ENCODE results near the gene AURKA. TPM values are rescaled to one million over a fixed set of nuclear protein-coding genes. Genes with fewer than 3 reads are reported as not detected.
A peak's percentile ranks its signal among the peaks of the same experiment; 100 is the strongest.
"Not testable (repeated sequence)": the region's sequence is repeated elsewhere in the genome, so short reads cannot be mapped to it uniquely, and the experiment has no call there.

AURKA gene
- total RNA-seq, 2 experiments from 2014 or later: 63.2 to 105 TPM

DNA sequence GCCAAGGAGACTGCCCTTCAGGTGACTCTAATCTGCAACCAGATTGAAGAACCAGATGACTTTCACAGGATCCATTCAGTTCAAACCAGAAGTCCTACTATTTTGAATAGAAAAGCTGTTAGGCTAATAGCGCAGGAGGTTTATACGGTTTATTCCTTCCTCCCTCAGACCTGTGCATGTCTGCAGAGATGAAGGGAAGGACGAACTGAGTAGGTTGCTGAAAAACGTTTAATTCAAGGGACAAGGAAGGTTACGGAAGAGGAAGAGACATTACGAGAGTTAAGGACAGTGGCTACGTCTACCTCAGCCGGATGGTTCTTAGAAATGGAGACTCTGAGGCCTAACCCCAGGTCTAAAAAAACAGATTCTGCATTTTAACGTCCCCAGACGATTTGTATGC, 978 bp downstream of the AURKA start:
- Histone ChIP-seq H3K36me3 (ENCODE audit: insufficient read depth, low read length) (peaks cover 76% of the 10 kb centered on the region), H3K4me3 (ENCODE audit: low read depth, low read length, poor library complexity, severe bottlenecking) (peak overlapping the region; percentile 76), H3K9me3 (ENCODE audit: low read length) (no peaks in the 10 kb centered on the region), H3K27ac (ENCODE audit: low read depth, low read length, poor library complexity, severe bottlenecking) (peak overlapping the region; percentile 85), H3K79me2 (ENCODE audit: insufficient read depth, low read depth, low read length) (peaks cover 84% of the 10 kb centered on the region), H3K4me2 (ENCODE audit: low read length) (peak overlapping the region; percentile 69), H4K20me1 (ENCODE audit: insufficient read depth, low read length) (peaks cover 7% of the 10 kb centered on the region; the same call in 1 of the 2 replicates), H3K9me2 (ENCODE audit: insufficient read depth, low read length) (no peaks in the 10 kb centered on the region), H2AFZ (ENCODE audit: low read length) (peak overlapping the region; percentile 22; the same call in 1 of the 2 replicates), H3K4me1 (ENCODE audit: insufficient read depth, low read length, poor library complexity, severe bottlenecking) (peaks cover 21% of the 10 kb centered on the region)
- peak; percentile 46 for DNase-seq (ENCODE audit: low spot score)
- BruUV-seq (replicated peaks): TSS peak; percentile 88
- ChIA-PET CTCF (ENCODE audit: unreplicated experiment) (no interaction called here), POLR2A (interaction anchor here (0.7 to 2.8 kb wide), 3 partner anchors 72 to 108 kb away, joined by 3 to 15 read pairs (median 3); partner anchors contain the start of gene RTF2)
- TF ChIP-seq, protein P1, sequence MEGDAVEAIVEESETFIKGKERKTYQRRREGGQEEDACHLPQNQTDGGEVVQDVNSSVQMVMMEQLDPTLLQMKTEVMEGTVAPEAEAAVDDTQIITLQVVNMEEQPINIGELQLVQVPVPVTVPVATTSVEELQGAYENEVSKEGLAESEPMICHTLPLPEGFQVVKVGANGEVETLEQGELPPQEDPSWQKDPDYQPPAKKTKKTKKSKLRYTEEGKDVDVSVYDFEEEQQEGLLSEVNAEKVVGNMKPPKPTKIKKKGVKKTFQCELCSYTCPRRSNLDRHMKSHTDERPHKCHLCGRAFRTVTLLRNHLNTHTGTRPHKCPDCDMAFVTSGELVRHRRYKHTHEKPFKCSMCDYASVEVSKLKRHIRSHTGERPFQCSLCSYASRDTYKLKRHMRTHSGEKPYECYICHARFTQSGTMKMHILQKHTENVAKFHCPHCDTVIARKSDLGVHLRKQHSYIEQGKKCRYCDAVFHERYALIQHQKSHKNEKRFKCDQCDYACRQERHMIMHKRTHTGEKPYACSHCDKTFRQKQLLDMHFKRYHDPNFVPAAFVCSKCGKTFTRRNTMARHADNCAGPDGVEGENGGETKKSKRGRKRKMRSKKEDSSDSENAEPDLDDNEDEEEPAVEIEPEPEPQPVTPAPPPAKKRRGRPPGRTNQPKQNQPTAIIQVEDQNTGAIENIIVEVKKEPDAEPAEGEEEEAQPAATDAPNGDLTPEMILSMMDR (conservative IDR thresholded peaks at IDR 0.05; ENCODE audit: low read length): no peak
- no peak for TF ChIP-seq EZH2phosphoT487 (IDR thresholded peaks at IDR 0.05; ENCODE audit: borderline replicate concordance, low read depth, low read length)
- intact Hi-C loops (cut with micrococcal nuclease; ENCODE audit: unreplicated experiment): no loop called here

DNA sequence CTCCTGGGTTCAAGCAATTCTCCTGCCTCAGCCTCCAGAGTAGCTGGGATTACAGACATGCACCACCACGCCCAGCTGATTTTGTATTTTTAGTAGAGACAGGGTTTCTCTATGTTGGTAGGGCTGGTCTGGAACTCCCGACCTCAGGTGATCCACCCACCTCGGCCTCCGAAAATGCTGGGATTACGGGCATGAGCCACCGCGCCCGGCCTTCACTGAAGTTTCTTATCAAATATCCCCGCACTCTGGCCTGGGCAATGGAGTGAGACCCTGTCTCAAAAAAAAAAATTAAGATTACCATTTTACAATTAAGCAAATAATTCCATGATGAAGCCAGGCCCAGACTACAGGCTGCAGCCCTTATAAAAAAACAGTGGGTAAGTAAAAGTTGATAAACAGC, 1.6 kb downstream of the AURKA start:
- H3K9me2 ChIP-seq (ENCODE audit: insufficient read depth, low read length); H2AFZ ChIP-seq (ENCODE audit: low read length); CTCF ChIA-PET (ENCODE audit: unreplicated experiment); H4K20me1 ChIP-seq (ENCODE audit: insufficient read depth, low read length); BruUV-seq (replicated peaks); H3K9me3 ChIP-seq (ENCODE audit: low read length); intact Hi-C loops (cut with micrococcal nuclease; ENCODE audit: unreplicated experiment); DNase-seq (ENCODE audit: low spot score): not testable (repeated sequence)
- H3K79me2 ChIP-seq (ENCODE audit: insufficient read depth, low read depth, low read length): peaks cover 84% of the 10 kb centered on the region
- H3K4me1 ChIP-seq (ENCODE audit: insufficient read depth, low read length, poor library complexity, severe bottlenecking): peaks cover 21% of the 10 kb centered on the region
- H3K4me3 ChIP-seq (ENCODE audit: low read depth, low read length, poor library complexity, severe bottlenecking): peak overlapping the region; percentile 76
- POLR2A ChIA-PET: interaction anchor here (0.7 kb wide), 2 partner anchors 9 to 108 kb away, joined by 3 read pairs; no protein-coding TSS in a partner anchor
- peak overlapping the region; percentile 69 for H3K4me2 ChIP-seq (ENCODE audit: low read length)
- peaks cover 76% of the 10 kb centered on the region for H3K36me3 ChIP-seq (ENCODE audit: insufficient read depth, low read length)
- H3K27ac ChIP-seq (ENCODE audit: low read depth, low read length, poor library complexity, severe bottlenecking): peak overlapping the region; percentile 85

DNA sequence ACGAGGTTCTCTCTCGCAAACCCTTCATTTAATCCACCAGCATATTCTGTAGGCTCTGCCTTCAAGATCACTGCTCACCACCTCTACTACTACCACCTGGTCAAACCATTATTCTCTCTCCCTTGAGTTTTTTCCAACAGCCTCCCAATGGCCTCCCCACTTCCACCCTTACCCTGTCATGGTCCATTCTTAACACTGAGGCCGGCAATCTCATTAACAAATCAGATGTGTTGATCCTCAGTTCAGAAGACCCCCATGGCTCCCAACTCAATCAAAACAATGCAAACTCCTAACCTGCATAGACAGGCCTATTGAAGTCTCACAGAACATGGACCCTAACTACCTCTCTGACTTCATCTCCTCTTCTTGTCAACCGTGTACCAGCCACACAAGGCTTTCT, 2.2 kb downstream of the AURKA start:
- Histone ChIP-seq H2AFZ (ENCODE audit: low read length) (no peak overlapping the region), H3K4me3 (ENCODE audit: low read depth, low read length, poor library complexity, severe bottlenecking) (no peak overlapping the region), H3K9me2 (ENCODE audit: insufficient read depth, low read length) (no peaks in the 10 kb centered on the region), H3K36me3 (ENCODE audit: insufficient read depth, low read length) (peaks cover 76% of the 10 kb centered on the region), H3K9me3 (ENCODE audit: low read length) (no peaks in the 10 kb centered on the region), H3K79me2 (ENCODE audit: insufficient read depth, low read depth, low read length) (peaks cover 83% of the 10 kb centered on the region), H3K4me2 (ENCODE audit: low read length) (peak overlapping the region; percentile 69; the same call in 1 of the 2 replicates), H3K4me1 (ENCODE audit: insufficient read depth, low read length, poor library complexity, severe bottlenecking) (peaks cover 21% of the 10 kb centered on the region), H4K20me1 (ENCODE audit: insufficient read depth, low read length) (peaks cover 10% of the 10 kb centered on the region; the same call in 1 of the 2 replicates), H3K27ac (ENCODE audit: low read depth, low read length, poor library complexity, severe bottlenecking) (no peak overlapping the region)
- no peak for TF ChIP-seq EZH2phosphoT487 (IDR thresholded peaks at IDR 0.05; ENCODE audit: borderline replicate concordance, low read depth, low read length)
- TF ChIP-seq, protein P1 (conservative IDR thresholded peaks at IDR 0.05; ENCODE audit: low read length): no peak
- no peak for DNase-seq (ENCODE audit: low spot score)
- POLR2A ChIA-PET: no interaction called here
- intact Hi-C loops (cut with micrococcal nuclease; ENCODE audit: unreplicated experiment): no loop called here
- no TSS peak for BruUV-seq (replicated peaks)
- CTCF ChIA-PET (ENCODE audit: unreplicated experiment): no interaction called here

Measured in OCI-LY7 (cell line).